ENCODE measurements around the gene PITPNC1.
"Not testable (repeated sequence)": the region's sequence is repeated elsewhere in the genome, so short reads cannot be mapped to it uniquely, and the experiment has no call there.

Gene PITPNC1

GRCh38 chr17:67490471-67490870, 113.4 kb downstream of the PITPNC1 start:
- Histone ChIP-seq H3K9ac (ENCODE audit: insufficient read length, low read depth) (no peak overlapping the region), H3K4me3 (ENCODE audit: insufficient read length, low read depth) (no peak overlapping the region)

DNA sequence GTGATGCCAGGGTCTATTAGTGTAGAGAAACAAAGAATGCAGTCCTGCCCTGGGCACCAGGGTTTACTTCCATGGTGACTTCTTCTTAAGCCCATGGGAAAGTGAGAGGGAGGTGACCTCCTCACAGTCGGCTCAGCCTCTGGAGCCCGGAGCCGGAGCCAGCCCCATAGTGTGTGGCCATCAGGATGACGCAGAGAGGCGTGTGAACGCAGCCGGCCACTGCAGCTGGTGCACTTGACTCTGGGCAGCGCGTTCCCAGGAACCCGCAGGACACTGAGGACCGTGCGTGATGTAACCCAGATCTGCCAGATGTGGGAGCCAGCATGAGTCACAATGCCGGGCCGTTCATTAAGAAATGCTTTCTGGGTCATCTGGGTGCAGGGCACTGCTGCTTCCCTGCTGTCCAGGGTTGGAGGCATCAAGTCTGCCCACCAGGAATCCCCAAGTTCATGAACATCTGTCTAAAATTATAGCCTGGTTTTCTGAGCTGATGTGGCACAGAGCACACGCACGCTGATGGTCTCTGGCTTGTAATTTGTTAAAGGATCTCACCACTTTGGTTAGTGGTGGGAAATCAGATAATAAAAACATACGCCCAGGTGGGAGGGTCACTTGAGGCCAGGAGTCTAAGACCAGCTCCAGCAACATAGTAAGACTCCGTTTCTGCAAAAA, 114.1 kb downstream of the PITPNC1 start:
- DNase-seq (ENCODE audit: low read depth, low spot score), result no peak
- Histone ChIP-seq H3K27me3 (ENCODE audit: insufficient read depth, insufficient read length) (no peaks in the 10 kb centered on the region), H3K4me1 (ENCODE audit: insufficient read depth, insufficient read length) (peaks cover 10% of the 10 kb centered on the region), H3K4me3 (ENCODE audit: insufficient read length, low read depth) (no peak overlapping the region), H3K9me3 (ENCODE audit: insufficient read depth, low read length) (0 out of 2 replicates have a peak, but pooled peaks cover 4% of the 10 kb centered on the region), H3K36me3 (ENCODE audit: insufficient read depth, insufficient read length, low read length) (no peaks in the 10 kb centered on the region), H3K9ac (ENCODE audit: insufficient read length, low read depth) (no peak overlapping the region)
- TF ChIP-seq YY1 (IDR thresholded peaks at IDR 0.05; ENCODE audit: insufficient read depth, insufficient read length), result no peak
- no peak for TF ChIP-seq SUZ12 (IDR thresholded peaks at IDR 0.05; ENCODE audit: extremely low read depth, insufficient read depth, insufficient read length)
- TF ChIP-seq ZNF274 (IDR thresholded peaks at IDR 0.05; ENCODE audit: low read depth, low read length), result no peak

More at GRCh38 chr17:67490471-67490870, 113.4 kb downstream of the PITPNC1 start:
- Histone ChIP-seq H3K36me3 (ENCODE audit: insufficient read depth, insufficient read length, low read length) (no peaks in the 10 kb centered on the region), H3K27me3 (ENCODE audit: insufficient read depth, insufficient read length) (no peaks in the 10 kb centered on the region), H3K4me1 (ENCODE audit: insufficient read depth, insufficient read length) (peaks cover 10% of the 10 kb centered on the region), H3K9me3 (ENCODE audit: insufficient read depth, low read length) (0 out of 2 replicates have a peak, but pooled peaks cover 2% of the 10 kb centered on the region)
- TF ChIP-seq SUZ12 (IDR thresholded peaks at IDR 0.05; ENCODE audit: extremely low read depth, insufficient read depth, insufficient read length) (no peak), ZNF274 (IDR thresholded peaks at IDR 0.05; ENCODE audit: low read depth, low read length) (no peak)
- peak; percentile 39 for DNase-seq (ENCODE audit: low read depth, low spot score)

DNA sequence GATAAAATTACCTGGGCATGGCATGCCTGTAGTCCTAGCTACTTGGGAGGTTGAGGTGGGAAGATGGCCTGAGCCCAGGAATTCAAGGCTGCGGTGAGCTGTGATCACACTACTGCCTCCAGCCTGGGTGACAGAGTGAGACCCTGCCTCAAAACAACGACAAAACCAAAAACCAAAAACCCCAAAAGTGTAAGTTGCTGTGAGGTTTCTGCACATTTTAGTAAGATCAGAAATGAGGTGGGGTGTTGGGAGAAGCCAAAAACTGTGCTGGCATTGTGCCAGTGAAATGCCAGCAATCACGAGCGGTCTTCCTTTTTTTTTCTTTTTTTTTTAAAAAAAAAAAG, 114.6 kb downstream of the PITPNC1 start:
- TF ChIP-seq SUZ12 (IDR thresholded peaks at IDR 0.05; ENCODE audit: extremely low read depth, insufficient read depth, insufficient read length), result no peak
- no peak for TF ChIP-seq YY1 (IDR thresholded peaks at IDR 0.05; ENCODE audit: insufficient read depth, insufficient read length)
- TF ChIP-seq ZNF274 (IDR thresholded peaks at IDR 0.05; ENCODE audit: low read depth, low read length), result no peak
- H3K4me3 ChIP-seq (ENCODE audit: insufficient read length, low read depth), result no peak overlapping the region

GRCh38 chr17:67492251-67492740, 115.2 kb downstream of the PITPNC1 start:
- no peak for DNase-seq (ENCODE audit: low read depth, low spot score)
- Histone ChIP-seq H3K9me3 (ENCODE audit: insufficient read depth, low read length) (0 out of 2 replicates have a peak, but pooled peaks cover 4% of the 10 kb centered on the region), H3K4me3 (ENCODE audit: insufficient read length, low read depth) (no peak overlapping the region), H3K36me3 (ENCODE audit: insufficient read depth, insufficient read length, low read length) (no peaks in the 10 kb centered on the region), H3K9ac (ENCODE audit: insufficient read length, low read depth) (no peak overlapping the region), H3K4me1 (ENCODE audit: insufficient read depth, insufficient read length) (peaks cover 10% of the 10 kb centered on the region), H3K27me3 (ENCODE audit: insufficient read depth, insufficient read length) (no peaks in the 10 kb centered on the region)
- TF ChIP-seq YY1 (IDR thresholded peaks at IDR 0.05; ENCODE audit: insufficient read depth, insufficient read length), result no peak

More for the DNA sequence above, 114.6 kb downstream of the PITPNC1 start:
- Histone ChIP-seq H3K9me3 (ENCODE audit: insufficient read depth, low read length) (0 out of 2 replicates have a peak, but pooled peaks cover 4% of the 10 kb centered on the region), H3K9ac (ENCODE audit: insufficient read length, low read depth) (no peak overlapping the region), H3K36me3 (ENCODE audit: insufficient read depth, insufficient read length, low read length) (no peaks in the 10 kb centered on the region), H3K4me1 (ENCODE audit: insufficient read depth, insufficient read length) (peaks cover 10% of the 10 kb centered on the region), H3K27me3 (ENCODE audit: insufficient read depth, insufficient read length) (no peaks in the 10 kb centered on the region)
- DNase-seq (ENCODE audit: low read depth, low spot score), result no peak

- Histone ChIP-seq H3K4me3 (ENCODE audit: insufficient read length, low read depth) (no peak overlapping the region), H3K36me3 (ENCODE audit: insufficient read depth, insufficient read length, low read length) (no peaks in the 10 kb centered on the region), H3K4me1 (ENCODE audit: insufficient read depth, insufficient read length) (peaks cover 10% of the 10 kb centered on the region), H3K27me3 (ENCODE audit: insufficient read depth, insufficient read length) (no peaks in the 10 kb centered on the region), H3K9ac (ENCODE audit: insufficient read length, low read depth) (no peak overlapping the region), H3K9me3 (ENCODE audit: insufficient read depth, low read length) (0 out of 2 replicates have a peak, but pooled peaks cover 4% of the 10 kb centered on the region)
- TF ChIP-seq SUZ12 (IDR thresholded peaks at IDR 0.05; ENCODE audit: extremely low read depth, insufficient read depth, insufficient read length) (no peak), ZNF274 (IDR thresholded peaks at IDR 0.05; ENCODE audit: low read depth, low read length) (no peak), YY1 (IDR thresholded peaks at IDR 0.05; ENCODE audit: insufficient read depth, insufficient read length) (no peak)
- no peak for DNase-seq (ENCODE audit: low read depth, low spot score)
Observed at GRCh38 chr17:67492824-67493517, 115.9 kb downstream of the PITPNC1 start.

DNA sequence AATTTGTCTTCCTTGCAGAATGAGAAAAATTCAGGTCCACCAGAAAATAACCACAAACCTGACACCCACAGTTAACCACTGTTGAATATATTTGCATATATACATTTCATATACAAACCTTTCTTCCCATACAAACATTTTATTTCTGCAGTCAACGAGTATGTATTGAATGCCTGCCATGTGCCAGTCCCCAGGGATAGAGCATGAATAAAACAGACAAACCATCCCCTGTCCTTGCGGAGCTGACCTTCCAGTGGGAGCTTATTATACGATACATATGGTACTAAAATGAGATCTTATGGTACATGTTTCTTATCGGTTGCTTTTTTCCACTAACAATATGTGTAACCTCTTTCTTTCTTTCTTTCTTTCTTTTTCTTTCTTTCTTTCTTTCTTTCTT, 116.7 kb downstream of the PITPNC1 start:
- no peak for TF ChIP-seq SUZ12 (IDR thresholded peaks at IDR 0.05; ENCODE audit: extremely low read depth, insufficient read depth, insufficient read length)
- no peak for TF ChIP-seq ZNF274 (IDR thresholded peaks at IDR 0.05; ENCODE audit: low read depth, low read length)
- TF ChIP-seq YY1 (IDR thresholded peaks at IDR 0.05; ENCODE audit: insufficient read depth, insufficient read length), result no peak
- no peak for DNase-seq (ENCODE audit: low read depth, low spot score)
- Histone ChIP-seq H3K4me3 (ENCODE audit: insufficient read length, low read depth) (no peak overlapping the region), H3K9me3 (ENCODE audit: insufficient read depth, low read length) (0 out of 2 replicates have a peak, but pooled peaks cover 4% of the 10 kb centered on the region), H3K4me1 (ENCODE audit: insufficient read depth, insufficient read length) (peaks cover 10% of the 10 kb centered on the region), H3K27me3 (ENCODE audit: insufficient read depth, insufficient read length) (no peaks in the 10 kb centered on the region), H3K9ac (ENCODE audit: insufficient read length, low read depth) (no peak overlapping the region), H3K36me3 (ENCODE audit: insufficient read depth, insufficient read length, low read length) (no peaks in the 10 kb centered on the region)

DNA sequence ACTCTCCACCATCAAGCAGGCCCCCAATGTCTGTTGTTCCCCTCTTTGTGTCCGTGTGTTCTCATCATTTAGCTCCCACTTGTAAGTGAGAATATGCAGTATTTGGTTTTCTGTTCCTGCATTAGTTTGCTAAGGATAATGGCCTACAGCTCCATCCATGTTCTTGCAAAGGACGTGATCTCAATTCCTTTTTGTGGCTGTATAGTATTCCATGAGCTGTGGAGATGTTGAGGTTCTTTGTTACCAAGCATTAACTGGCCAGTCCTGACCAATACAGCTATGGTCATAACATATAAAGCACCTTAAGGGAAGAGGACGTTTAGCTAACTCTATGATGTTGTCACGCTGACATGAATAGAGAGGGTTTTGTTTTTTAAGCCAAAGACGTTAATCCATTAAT, 118.5 kb downstream of the PITPNC1 start:
- not testable (repeated sequence) for H3K36me3 ChIP-seq (ENCODE audit: insufficient read depth, insufficient read length, low read length); H3K9me3 ChIP-seq (ENCODE audit: insufficient read depth, low read length); H3K27me3 ChIP-seq (ENCODE audit: insufficient read depth, insufficient read length); H3K9ac ChIP-seq (ENCODE audit: insufficient read length, low read depth); H3K4me3 ChIP-seq (ENCODE audit: insufficient read length, low read depth); DNase-seq (ENCODE audit: low read depth, low spot score)
- peaks cover 10% of the 10 kb centered on the region for H3K4me1 ChIP-seq (ENCODE audit: insufficient read depth, insufficient read length)
